ENCODE results near the gene DUS2. TPM values are rescaled to one million over a fixed set of nuclear protein-coding genes. Genes with fewer than 3 reads are reported as not detected.
A peak's percentile ranks its signal among the peaks of the same experiment; 100 is the strongest.

Gene DUS2
- total and polyA plus RNA-seq, 9 of the 15 experiments (the other 6 are each of a cell fraction or from before 2014, with no cell fraction given), result 5.8 to 22.5 (median 20.6) TPM

DNA sequence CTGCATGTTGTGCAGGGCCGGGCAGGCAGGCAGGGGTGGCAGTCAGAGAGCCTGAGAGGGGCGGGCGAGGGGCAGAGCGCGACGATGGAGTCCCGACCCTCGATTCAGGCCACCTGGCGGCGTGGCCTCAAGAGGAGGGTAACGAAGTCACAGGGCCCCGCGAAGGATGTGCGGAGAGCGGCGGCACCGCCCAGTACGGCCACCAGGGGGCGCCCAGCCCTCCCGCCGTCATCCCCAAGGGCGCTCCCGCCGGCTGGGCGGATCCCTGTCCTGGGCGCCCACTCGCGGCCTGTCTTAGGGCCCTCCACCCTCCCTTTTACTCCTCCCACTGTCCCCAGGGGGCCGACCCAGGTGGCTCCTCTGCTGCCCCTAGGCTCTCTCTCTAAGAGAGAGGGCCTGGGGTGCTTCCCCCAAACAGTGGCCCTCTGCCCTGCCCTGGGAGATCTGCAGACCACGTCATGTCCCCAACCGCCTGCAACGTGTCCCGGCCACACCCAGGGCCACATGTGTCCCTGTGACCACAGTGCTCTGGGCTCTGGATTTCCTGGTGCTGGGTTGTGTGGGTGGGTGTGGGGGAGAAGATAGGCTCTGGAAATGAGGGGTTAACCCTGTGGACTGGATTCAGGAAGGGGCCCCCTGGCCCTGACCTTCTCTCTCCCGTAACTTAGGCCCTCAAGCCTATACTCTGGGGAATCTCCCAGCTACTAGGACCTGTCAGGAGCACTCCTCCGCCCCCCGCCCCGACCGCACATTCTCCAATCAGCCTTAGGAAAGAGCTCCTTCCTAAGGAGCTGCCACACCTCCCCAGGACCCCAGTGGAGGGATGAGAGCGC lies 29.7 kb upstream of the DUS2 start (continued):
- TF ChIP-seq TAF1 (IDR thresholded peaks at IDR 0.05; ENCODE audit: control insufficient read depth, extremely low read depth, insufficient read depth, low read length, severe bottlenecking), result peak; percentile 59
- no peak for TF ChIP-seq ZNF274 (IDR thresholded peaks at IDR 0.05; ENCODE audit: borderline replicate concordance, low read depth, low read length)
- TF ChIP-seq, protein P1, sequence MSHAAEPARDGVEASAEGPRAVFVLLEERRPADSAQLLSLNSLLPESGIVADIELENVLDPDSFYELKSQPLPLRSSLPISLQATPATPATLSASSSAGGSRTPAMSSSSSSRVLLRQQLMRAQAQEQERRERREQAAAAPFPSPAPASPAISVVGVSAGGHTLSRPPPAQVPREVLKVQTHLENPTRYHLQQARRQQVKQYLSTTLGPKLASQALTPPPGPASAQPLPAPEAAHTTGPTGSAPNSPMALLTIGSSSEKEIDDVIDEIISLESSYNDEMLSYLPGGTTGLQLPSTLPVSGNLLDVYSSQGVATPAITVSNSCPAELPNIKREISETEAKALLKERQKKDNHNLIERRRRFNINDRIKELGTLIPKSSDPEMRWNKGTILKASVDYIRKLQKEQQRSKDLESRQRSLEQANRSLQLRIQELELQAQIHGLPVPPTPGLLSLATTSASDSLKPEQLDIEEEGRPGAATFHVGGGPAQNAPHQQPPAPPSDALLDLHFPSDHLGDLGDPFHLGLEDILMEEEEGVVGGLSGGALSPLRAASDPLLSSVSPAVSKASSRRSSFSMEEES (CRISPR knock-in tag; IDR thresholded peaks at IDR 0.05), result no peak
- TF ChIP-seq ZSCAN32 (CRISPR knock-in tag; IDR thresholded peaks at IDR 0.05), result no peak
- no peak for TF ChIP-seq NR2C1 (IDR thresholded peaks at IDR 0.05)
- no peak for TF ChIP-seq NR2C1 (tag; IDR thresholded peaks at IDR 0.05)
- peak; percentile 64; the same call in 1 of the 2 replicates for TF ChIP-seq ESRRA (IDR thresholded peaks at IDR 0.05; ENCODE audit: borderline replicate concordance, low read depth)
- TF ChIP-seq EZH2 (IDR thresholded peaks at IDR 0.05; ENCODE audit: borderline replicate concordance, low read depth, low read length), result no peak
- TF ChIP-seq, protein P2, sequence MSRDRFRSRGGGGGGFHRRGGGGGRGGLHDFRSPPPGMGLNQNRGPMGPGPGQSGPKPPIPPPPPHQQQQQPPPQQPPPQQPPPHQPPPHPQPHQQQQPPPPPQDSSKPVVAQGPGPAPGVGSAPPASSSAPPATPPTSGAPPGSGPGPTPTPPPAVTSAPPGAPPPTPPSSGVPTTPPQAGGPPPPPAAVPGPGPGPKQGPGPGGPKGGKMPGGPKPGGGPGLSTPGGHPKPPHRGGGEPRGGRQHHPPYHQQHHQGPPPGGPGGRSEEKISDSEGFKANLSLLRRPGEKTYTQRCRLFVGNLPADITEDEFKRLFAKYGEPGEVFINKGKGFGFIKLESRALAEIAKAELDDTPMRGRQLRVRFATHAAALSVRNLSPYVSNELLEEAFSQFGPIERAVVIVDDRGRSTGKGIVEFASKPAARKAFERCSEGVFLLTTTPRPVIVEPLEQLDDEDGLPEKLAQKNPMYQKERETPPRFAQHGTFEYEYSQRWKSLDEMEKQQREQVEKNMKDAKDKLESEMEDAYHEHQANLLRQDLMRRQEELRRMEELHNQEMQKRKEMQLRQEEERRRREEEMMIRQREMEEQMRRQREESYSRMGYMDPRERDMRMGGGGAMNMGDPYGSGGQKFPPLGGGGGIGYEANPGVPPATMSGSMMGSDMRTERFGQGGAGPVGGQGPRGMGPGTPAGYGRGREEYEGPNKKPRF (IDR thresholded peaks at IDR 0.05; ENCODE audit: low read depth, low read length), result no peak
- TF ChIP-seq, protein P3, sequence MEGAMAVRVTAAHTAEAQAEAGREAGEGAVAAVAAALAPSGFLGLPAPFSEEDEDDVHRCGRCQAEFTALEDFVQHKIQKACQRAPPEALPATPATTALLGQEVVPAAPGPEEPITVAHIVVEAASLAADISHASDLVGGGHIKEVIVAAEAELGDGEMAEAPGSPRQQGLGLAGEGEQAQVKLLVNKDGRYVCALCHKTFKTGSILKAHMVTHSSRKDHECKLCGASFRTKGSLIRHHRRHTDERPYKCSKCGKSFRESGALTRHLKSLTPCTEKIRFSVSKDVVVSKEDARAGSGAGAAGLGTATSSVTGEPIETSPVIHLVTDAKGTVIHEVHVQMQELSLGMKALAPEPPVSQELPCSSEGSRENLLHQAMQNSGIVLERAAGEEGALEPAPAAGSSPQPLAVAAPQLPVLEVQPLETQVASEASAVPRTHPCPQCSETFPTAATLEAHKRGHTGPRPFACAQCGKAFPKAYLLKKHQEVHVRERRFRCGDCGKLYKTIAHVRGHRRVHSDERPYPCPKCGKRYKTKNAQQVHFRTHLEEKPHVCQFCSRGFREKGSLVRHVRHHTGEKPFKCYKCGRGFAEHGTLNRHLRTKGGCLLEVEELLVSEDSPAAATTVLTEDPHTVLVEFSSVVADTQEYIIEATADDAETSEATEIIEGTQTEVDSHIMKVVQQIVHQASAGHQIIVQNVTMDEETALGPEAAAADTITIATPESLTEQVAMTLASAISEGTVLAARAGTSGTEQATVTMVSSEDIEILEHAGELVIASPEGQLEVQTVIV (CRISPR knock-in tag; IDR thresholded peaks at IDR 0.05; ENCODE audit: borderline replicate concordance), result no peak
- TF ChIP-seq, protein P4, sequence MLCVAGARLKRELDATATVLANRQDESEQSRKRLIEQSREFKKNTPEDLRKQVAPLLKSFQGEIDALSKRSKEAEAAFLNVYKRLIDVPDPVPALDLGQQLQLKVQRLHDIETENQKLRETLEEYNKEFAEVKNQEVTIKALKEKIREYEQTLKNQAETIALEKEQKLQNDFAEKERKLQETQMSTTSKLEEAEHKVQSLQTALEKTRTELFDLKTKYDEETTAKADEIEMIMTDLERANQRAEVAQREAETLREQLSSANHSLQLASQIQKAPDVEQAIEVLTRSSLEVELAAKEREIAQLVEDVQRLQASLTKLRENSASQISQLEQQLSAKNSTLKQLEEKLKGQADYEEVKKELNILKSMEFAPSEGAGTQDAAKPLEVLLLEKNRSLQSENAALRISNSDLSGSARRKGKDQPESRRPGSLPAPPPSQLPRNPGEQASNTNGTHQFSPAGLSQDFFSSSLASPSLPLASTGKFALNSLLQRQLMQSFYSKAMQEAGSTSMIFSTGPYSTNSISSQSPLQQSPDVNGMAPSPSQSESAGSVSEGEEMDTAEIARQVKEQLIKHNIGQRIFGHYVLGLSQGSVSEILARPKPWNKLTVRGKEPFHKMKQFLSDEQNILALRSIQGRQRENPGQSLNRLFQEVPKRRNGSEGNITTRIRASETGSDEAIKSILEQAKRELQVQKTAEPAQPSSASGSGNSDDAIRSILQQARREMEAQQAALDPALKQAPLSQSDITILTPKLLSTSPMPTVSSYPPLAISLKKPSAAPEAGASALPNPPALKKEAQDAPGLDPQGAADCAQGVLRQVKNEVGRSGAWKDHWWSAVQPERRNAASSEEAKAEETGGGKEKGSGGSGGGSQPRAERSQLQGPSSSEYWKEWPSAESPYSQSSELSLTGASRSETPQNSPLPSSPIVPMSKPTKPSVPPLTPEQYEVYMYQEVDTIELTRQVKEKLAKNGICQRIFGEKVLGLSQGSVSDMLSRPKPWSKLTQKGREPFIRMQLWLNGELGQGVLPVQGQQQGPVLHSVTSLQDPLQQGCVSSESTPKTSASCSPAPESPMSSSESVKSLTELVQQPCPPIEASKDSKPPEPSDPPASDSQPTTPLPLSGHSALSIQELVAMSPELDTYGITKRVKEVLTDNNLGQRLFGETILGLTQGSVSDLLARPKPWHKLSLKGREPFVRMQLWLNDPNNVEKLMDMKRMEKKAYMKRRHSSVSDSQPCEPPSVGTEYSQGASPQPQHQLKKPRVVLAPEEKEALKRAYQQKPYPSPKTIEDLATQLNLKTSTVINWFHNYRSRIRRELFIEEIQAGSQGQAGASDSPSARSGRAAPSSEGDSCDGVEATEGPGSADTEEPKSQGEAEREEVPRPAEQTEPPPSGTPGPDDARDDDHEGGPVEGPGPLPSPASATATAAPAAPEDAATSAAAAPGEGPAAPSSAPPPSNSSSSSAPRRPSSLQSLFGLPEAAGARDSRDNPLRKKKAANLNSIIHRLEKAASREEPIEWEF (CRISPR knock-in tag; IDR thresholded peaks at IDR 0.05), result 0 out of 2 replicates have a peak, but pooled peaks have one; percentile 68
- no peak for TF ChIP-seq MCM3 (IDR thresholded peaks at IDR 0.05)
- peak; percentile 69 for TF ChIP-seq SOX6 (IDR thresholded peaks at IDR 0.05)
